Measurements from ENCODE around the gene MRPL51.

The MRPL51 gene

DNA sequence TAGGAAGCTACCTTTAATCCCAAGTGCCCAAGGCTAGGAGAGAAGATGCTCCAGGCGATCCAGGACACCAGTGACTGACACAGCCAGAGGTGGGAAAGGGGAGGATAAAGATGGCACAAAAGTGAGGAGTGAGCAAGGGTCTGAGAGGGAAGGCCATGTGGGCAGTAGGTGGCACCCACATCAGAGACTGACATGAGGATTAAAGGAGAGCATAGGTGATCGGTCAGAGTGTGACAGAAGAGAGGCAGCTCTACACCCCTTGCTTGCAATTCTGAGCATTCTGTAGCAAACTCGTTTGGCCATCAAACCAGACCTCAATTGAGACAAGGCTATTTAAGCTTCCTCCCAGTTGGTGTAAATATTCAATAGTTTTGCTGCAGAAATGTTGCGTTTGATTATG lies 49.0 kb downstream of the MRPL51 start:
- TF ChIP-seq, protein P1, sequence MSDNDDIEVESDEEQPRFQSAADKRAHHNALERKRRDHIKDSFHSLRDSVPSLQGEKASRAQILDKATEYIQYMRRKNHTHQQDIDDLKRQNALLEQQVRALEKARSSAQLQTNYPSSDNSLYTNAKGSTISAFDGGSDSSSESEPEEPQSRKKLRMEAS (IDR thresholded peaks at IDR 0.05): no peak
- TF ChIP-seq, protein P2, sequence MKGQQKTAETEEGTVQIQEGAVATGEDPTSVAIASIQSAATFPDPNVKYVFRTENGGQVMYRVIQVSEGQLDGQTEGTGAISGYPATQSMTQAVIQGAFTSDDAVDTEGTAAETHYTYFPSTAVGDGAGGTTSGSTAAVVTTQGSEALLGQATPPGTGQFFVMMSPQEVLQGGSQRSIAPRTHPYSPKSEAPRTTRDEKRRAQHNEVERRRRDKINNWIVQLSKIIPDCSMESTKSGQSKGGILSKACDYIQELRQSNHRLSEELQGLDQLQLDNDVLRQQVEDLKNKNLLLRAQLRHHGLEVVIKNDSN (IDR thresholded peaks at IDR 0.05): no peak

DNA sequence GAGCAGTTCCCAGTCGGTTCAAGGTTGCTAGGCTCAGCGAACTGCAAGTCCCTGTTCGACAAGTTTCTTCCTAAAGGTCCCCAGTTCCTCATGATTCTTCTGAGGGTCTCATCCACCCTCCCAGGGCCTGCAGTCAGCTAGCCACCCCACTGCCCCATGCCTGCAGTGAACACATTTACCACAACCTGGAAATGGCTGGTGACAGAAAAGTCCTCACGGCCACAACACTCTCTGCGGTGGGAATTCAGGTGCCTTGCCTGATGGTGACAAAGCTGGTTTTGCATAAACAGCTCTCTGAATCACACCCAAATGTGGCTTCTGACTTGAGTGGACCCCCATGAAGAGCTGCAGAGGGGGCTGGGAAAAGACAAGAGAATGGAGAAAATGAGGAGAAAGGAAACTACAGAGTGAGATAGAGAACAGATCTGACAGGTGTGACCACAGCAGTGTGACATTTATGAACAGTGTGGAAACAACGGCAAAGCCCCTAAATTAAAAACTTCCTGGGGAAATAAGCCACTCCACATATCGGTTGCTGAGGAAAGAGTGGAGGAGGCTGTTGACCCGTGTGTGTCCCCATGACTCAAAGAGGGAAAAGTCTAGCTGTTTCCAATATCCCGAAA lies 49.6 kb downstream of the MRPL51 start:
- TF ChIP-seq EP300 (IDR thresholded peaks at IDR 0.05; ENCODE audit: borderline replicate concordance): no peak
- no peak for TF ChIP-seq YY1 (IDR thresholded peaks at IDR 0.05; ENCODE audit: low read depth)
- TF ChIP-seq, protein P3, sequence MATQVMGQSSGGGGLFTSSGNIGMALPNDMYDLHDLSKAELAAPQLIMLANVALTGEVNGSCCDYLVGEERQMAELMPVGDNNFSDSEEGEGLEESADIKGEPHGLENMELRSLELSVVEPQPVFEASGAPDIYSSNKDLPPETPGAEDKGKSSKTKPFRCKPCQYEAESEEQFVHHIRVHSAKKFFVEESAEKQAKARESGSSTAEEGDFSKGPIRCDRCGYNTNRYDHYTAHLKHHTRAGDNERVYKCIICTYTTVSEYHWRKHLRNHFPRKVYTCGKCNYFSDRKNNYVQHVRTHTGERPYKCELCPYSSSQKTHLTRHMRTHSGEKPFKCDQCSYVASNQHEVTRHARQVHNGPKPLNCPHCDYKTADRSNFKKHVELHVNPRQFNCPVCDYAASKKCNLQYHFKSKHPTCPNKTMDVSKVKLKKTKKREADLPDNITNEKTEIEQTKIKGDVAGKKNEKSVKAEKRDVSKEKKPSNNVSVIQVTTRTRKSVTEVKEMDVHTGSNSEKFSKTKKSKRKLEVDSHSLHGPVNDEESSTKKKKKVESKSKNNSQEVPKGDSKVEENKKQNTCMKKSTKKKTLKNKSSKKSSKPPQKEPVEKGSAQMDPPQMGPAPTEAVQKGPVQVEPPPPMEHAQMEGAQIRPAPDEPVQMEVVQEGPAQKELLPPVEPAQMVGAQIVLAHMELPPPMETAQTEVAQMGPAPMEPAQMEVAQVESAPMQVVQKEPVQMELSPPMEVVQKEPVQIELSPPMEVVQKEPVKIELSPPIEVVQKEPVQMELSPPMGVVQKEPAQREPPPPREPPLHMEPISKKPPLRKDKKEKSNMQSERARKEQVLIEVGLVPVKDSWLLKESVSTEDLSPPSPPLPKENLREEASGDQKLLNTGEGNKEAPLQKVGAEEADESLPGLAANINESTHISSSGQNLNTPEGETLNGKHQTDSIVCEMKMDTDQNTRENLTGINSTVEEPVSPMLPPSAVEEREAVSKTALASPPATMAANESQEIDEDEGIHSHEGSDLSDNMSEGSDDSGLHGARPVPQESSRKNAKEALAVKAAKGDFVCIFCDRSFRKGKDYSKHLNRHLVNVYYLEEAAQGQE (IDR thresholded peaks at IDR 0.05; ENCODE audit: low read depth): no peak
- no peak for TF ChIP-seq EGR1 (IDR thresholded peaks at IDR 0.05)
- TF ChIP-seq, protein P2 (IDR thresholded peaks at IDR 0.05): no peak
- TF ChIP-seq CREB1 (IDR thresholded peaks at IDR 0.05; ENCODE audit: low read depth): no peak
- TF ChIP-seq TAF1 (IDR thresholded peaks at IDR 0.05; ENCODE audit: low read depth): no peak
- no peak for TF ChIP-seq TCF12 (IDR thresholded peaks at IDR 0.05; ENCODE audit: low read depth)
- TF ChIP-seq FOXM1 (IDR thresholded peaks at IDR 0.05; ENCODE audit: borderline replicate concordance, low read depth): no peak
- no peak for TF ChIP-seq TEAD4 (IDR thresholded peaks at IDR 0.05)
- TF ChIP-seq, protein P1 (IDR thresholded peaks at IDR 0.05): no peak
- TF ChIP-seq ZBTB7A (IDR thresholded peaks at IDR 0.05; ENCODE audit: low read depth): no peak

DNA sequence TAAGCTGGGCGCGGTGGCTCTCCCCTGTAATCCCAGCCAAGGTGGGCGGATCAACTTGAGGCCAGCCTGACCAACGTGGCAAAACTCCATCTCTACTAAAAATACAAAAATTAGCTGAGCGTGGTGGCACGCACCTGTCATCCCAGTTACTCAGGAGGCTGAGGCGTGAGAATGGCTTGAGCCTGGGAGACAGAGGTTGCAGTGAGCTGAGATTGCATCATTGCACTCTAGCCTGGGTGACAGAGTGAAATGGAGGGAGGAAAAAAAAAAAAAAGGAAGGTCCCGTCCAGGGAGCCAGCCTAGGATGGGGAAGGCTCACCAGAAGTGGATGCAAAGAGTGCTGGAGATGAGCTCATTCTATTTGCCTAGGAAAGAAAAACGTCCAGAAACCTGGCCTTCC lies 50.2 kb downstream of the MRPL51 start:
- TF ChIP-seq, protein P2 (IDR thresholded peaks at IDR 0.05): no peak
- TF ChIP-seq RAD21 (IDR thresholded peaks at IDR 0.05; ENCODE audit: low read depth): no peak
- no peak for TF ChIP-seq NFIC (IDR thresholded peaks at IDR 0.05)
- no peak for TF ChIP-seq FOXM1 (IDR thresholded peaks at IDR 0.05; ENCODE audit: borderline replicate concordance, low read depth)
- no peak for TF ChIP-seq CEBPB (IDR thresholded peaks at IDR 0.05)
- TF ChIP-seq, protein P1 (IDR thresholded peaks at IDR 0.05): no peak
- no peak for TF ChIP-seq TEAD4 (IDR thresholded peaks at IDR 0.05)
- no peak for TF ChIP-seq EP300 (IDR thresholded peaks at IDR 0.05; ENCODE audit: borderline replicate concordance)
- TF ChIP-seq TAF1 (IDR thresholded peaks at IDR 0.05; ENCODE audit: low read depth): no peak
- TF ChIP-seq, protein P3 (IDR thresholded peaks at IDR 0.05; ENCODE audit: low read depth): no peak
- no peak for TF ChIP-seq CREB1 (IDR thresholded peaks at IDR 0.05; ENCODE audit: low read depth)
- no peak for TF ChIP-seq YY1 (IDR thresholded peaks at IDR 0.05; ENCODE audit: low read depth)
- TF ChIP-seq ZBTB7A (IDR thresholded peaks at IDR 0.05; ENCODE audit: low read depth): no peak
- no peak for TF ChIP-seq EGR1 (IDR thresholded peaks at IDR 0.05)
- TF ChIP-seq TCF12 (IDR thresholded peaks at IDR 0.05; ENCODE audit: low read depth): no peak

All from Ishikawa (cell line).